Measurements from ENCODE around the gene CCDC146.
"Not testable (repeated sequence)": the region's sequence is repeated elsewhere in the genome, so short reads cannot be mapped to it uniquely, and the experiment has no call there.

The CCDC146 gene

GRCh38 chr7:77222065-77222464 lies 99.7 kb downstream of the CCDC146 start:
- Histone ChIP-seq H3K4me3 (no peak overlapping the region), H4K20me1 (no peaks in the 10 kb centered on the region), H3K36me3 (peaks cover 0 to 12% (median 4%) of the 10 kb centered on the region in 11 experiments; a peak in 6 of 22 replicates), H3K4me2 (peak overlapping the region in 3 of 11 experiments; percentile 52 to 63 (median 57); a peak in 6 of 22 replicates), H3K27ac (0 out of 22 replicates have a peak overlapping the region, but pooled peaks of 1 of the 11 experiments have one; percentile 27), H3K27me3 (no peaks in the 10 kb centered on the region), H3K9me3 (replicated peaks in 1 of 11) (peaks cover 20 to 35% (median 26%) of the 10 kb centered on the region in 11 experiments), H3K4me1 (peaks cover 0 to 39% (median 6%) of the 10 kb centered on the region in 10 experiments; a peak in 10 of 20 replicates), H3K9ac (no peak overlapping the region)
- TF ChIP-seq Cebpa-rat (IDR thresholded peaks at IDR 0.05), result no peak

- Histone ChIP-seq H3K9me3 (replicated peaks in 1 of 11) (peaks cover 20 to 35% (median 26%) of the 10 kb centered on the region in 11 experiments), H3K4me1 (peaks cover 0 to 38% (median 6%) of the 10 kb centered on the region in 10 experiments; a peak in 10 of 20 replicates), H3K27me3 (no peaks in the 10 kb centered on the region), H3K4me3 (no peak overlapping the region), H3K36me3 (peaks cover 0 to 12% (median 4%) of the 10 kb centered on the region in 11 experiments; a peak in 6 of 22 replicates), H3K27ac (peak overlapping the region in 1 of 11 experiments; percentile 22; a peak in 2 of 22 replicates), H3K4me2 (peak overlapping the region in 3 of 11 experiments; percentile 52 to 63 (median 57); a peak in 6 of 22 replicates), H3K9ac (no peak overlapping the region), H4K20me1 (no peaks in the 10 kb centered on the region)
- no peak for TF ChIP-seq Cebpa-rat (IDR thresholded peaks at IDR 0.05)
These were observed 100.4 kb downstream of the CCDC146 start for GRCh38 chr7:77222819-77223218.

GRCh38 chr7:77223261-77223660 lies 100.8 kb downstream of the CCDC146 start:
- Histone ChIP-seq H3K4me1 (peaks cover 0 to 38% (median 6%) of the 10 kb centered on the region in 10 experiments; a peak in 10 of 20 replicates), H3K9me3 (replicated peaks in 1 of 11) (peaks cover 20 to 34% (median 26%) of the 10 kb centered on the region in 11 experiments), H3K27ac (no peak overlapping the region), H3K4me2 (peak overlapping the region in 3 of 11 experiments; percentile 52 to 63 (median 57); a peak in 5 of 22 replicates), H3K4me3 (no peak overlapping the region), H4K20me1 (no peaks in the 10 kb centered on the region), H3K36me3 (peaks cover 0 to 12% (median 4%) of the 10 kb centered on the region in 11 experiments; a peak in 6 of 22 replicates), H3K9ac (no peak overlapping the region), H3K27me3 (no peaks in the 10 kb centered on the region)
- TF ChIP-seq Cebpa-rat (IDR thresholded peaks at IDR 0.05), result no peak

- no peak overlapping the region for H3K4me3 ChIP-seq
- no peak overlapping the region for H3K27ac ChIP-seq
- no peak overlapping the region for H3K4me2 ChIP-seq
- peaks cover 0 to 23% (median 13%) of the 10 kb centered on the region in 11 experiments; a peak in 11 of 22 replicates for H3K9me3 ChIP-seq (replicated peaks in 1 of 11)
- TF ChIP-seq Cebpa-rat (IDR thresholded peaks at IDR 0.05), result no peak
- H4K20me1 ChIP-seq, result no peaks in the 10 kb centered on the region
- H3K4me1 ChIP-seq, result peaks cover 0 to 33% (median 6%) of the 10 kb centered on the region in 10 experiments; a peak in 10 of 20 replicates
- no peak overlapping the region for H3K9ac ChIP-seq
- H3K36me3 ChIP-seq, result no peaks in the 10 kb centered on the region
- no peaks in the 10 kb centered on the region for H3K27me3 ChIP-seq
These were observed 104.0 kb downstream of the CCDC146 start for GRCh38 chr7:77226357-77226839.

- H3K36me3 ChIP-seq, H3K27me3 ChIP-seq, H3K4me3 ChIP-seq, H3K27ac ChIP-seq, H3K4me2 ChIP-seq, H4K20me1 ChIP-seq, H3K9ac ChIP-seq: not testable (repeated sequence)
- H3K9me3 ChIP-seq (replicated peaks in 1 of 11), result peaks cover 0 to 26% (median 13%) of the 10 kb centered on the region in 11 experiments; a peak in 11 of 22 replicates
- H3K4me1 ChIP-seq, result peaks cover 0 to 12% (median 0%) of the 10 kb centered on the region in 10 experiments; a peak in 5 of 20 replicates
These were observed 106.4 kb downstream of the CCDC146 start for GRCh38 chr7:77228795-77229194.

GRCh38 chr7:77232467-77232866 lies 110.1 kb downstream of the CCDC146 start:
- Histone ChIP-seq H3K9me3 (replicated peaks in 1 of 11) (peaks cover 0 to 27% (median 13%) of the 10 kb centered on the region in 11 experiments; a peak in 11 of 22 replicates), H3K4me1 (peaks cover 0 to 32% (median 7%) of the 10 kb centered on the region in 10 experiments; a peak in 10 of 20 replicates), H3K27me3 (no peaks in the 10 kb centered on the region), H3K27ac (no peak overlapping the region), H3K4me2 (no peak overlapping the region), H3K36me3 (peaks cover 0 to 6% (median 0%) of the 10 kb centered on the region in 11 experiments; a peak in 2 of 22 replicates), H3K4me3 (no peak overlapping the region), H3K9ac (no peak overlapping the region), H4K20me1 (no peaks in the 10 kb centered on the region)
- TF ChIP-seq Cebpa-rat (IDR thresholded peaks at IDR 0.05), result no peak

- Histone ChIP-seq H3K9me3 (replicated peaks in 1 of 11) (peaks cover 0 to 30% (median 8%) of the 10 kb centered on the region in 11 experiments; a peak in 12 of 22 replicates), H3K4me1 (peaks cover 0 to 61% (median 34%) of the 10 kb centered on the region in 10 experiments; a peak in 17 of 20 replicates), H4K20me1 (no peaks in the 10 kb centered on the region), H3K4me3 (no peak overlapping the region), H3K27me3 (no peaks in the 10 kb centered on the region), H3K4me2 (peak overlapping the region in 3 of 11 experiments; percentile 8 to 47 (median 44); a peak in 4 of 22 replicates), H3K36me3 (peaks cover 0 to 8% (median 0%) of the 10 kb centered on the region in 11 experiments; a peak in 2 of 22 replicates), H3K27ac (peak overlapping the region in 4 of 11 experiments; percentile 7 to 44 (median 30); a peak in 6 of 22 replicates), H3K9ac (no peak overlapping the region)
- TF ChIP-seq Cebpa-rat (IDR thresholded peaks at IDR 0.05), result no peak
These were observed 112.9 kb downstream of the CCDC146 start for GRCh38 chr7:77235276-77235675.

GRCh38 chr7:77238703-77239136 lies 116.3 kb downstream of the CCDC146 start:
- Histone ChIP-seq H4K20me1 (no peaks in the 10 kb centered on the region), H3K4me1 (peaks cover 0 to 79% (median 34%) of the 10 kb centered on the region in 10 experiments; a peak in 17 of 20 replicates), H3K36me3 (peaks cover 0 to 11% (median 3%) of the 10 kb centered on the region in 11 experiments; a peak in 4 of 22 replicates), H3K27ac (peak overlapping the region in 8 of 11 experiments; percentile 34 to 87 (median 79); a peak in 14 of 22 replicates), H3K9ac (peak overlapping the region in 7 of 11 experiments; percentile 27 to 69 (median 57); a peak in 11 of 22 replicates), H3K27me3 (no peaks in the 10 kb centered on the region), H3K4me2 (peak overlapping the region in 8 of 11 experiments; percentile 11 to 87 (median 67); a peak in 15 of 22 replicates), H3K9me3 (replicated peaks in 1 of 11) (peaks cover 0 to 19% (median 0%) of the 10 kb centered on the region in 11 experiments; a peak in 5 of 22 replicates), H3K4me3 (peak overlapping the region in 1 of 10 experiments; percentile 28; a peak in 2 of 20 replicates)
- peak in 7 of 11 experiments; percentile 26 to 87 (median 82); a peak in 10 of 22 replicates for TF ChIP-seq Cebpa-rat (IDR thresholded peaks at IDR 0.05)

GRCh38 chr7:77239471-77239870 lies 117.1 kb downstream of the CCDC146 start:
- Histone ChIP-seq H3K4me2 (peak overlapping the region in 10 of 11 experiments; percentile 2 to 87 (median 58); a peak in 16 of 22 replicates), H4K20me1 (no peaks in the 10 kb centered on the region), H3K36me3 (peaks cover 0 to 11% (median 3%) of the 10 kb centered on the region in 11 experiments; a peak in 4 of 22 replicates), H3K4me3 (no peak overlapping the region; a peak in 1 of 20 replicates), H3K27ac (peak overlapping the region in 8 of 11 experiments; percentile 34 to 87 (median 79); a peak in 14 of 22 replicates), H3K9me3 (replicated peaks in 1 of 11) (peaks cover 0 to 19% (median 0%) of the 10 kb centered on the region in 11 experiments; a peak in 5 of 22 replicates), H3K27me3 (no peaks in the 10 kb centered on the region), H3K4me1 (peaks cover 0 to 80% (median 34%) of the 10 kb centered on the region in 10 experiments; a peak in 17 of 20 replicates), H3K9ac (peak overlapping the region in 5 of 11 experiments; percentile 42 to 69 (median 63); a peak in 9 of 22 replicates)
- no peak for TF ChIP-seq Cebpa-rat (IDR thresholded peaks at IDR 0.05)

Data from BLaER1 treated with 17β-estradiol and CSF1 and Interleukin-3, amounts not matched to agents 10 nM and 100 nM (cell line).